ENCODE measurements around the gene SPINDOC.

DNA sequence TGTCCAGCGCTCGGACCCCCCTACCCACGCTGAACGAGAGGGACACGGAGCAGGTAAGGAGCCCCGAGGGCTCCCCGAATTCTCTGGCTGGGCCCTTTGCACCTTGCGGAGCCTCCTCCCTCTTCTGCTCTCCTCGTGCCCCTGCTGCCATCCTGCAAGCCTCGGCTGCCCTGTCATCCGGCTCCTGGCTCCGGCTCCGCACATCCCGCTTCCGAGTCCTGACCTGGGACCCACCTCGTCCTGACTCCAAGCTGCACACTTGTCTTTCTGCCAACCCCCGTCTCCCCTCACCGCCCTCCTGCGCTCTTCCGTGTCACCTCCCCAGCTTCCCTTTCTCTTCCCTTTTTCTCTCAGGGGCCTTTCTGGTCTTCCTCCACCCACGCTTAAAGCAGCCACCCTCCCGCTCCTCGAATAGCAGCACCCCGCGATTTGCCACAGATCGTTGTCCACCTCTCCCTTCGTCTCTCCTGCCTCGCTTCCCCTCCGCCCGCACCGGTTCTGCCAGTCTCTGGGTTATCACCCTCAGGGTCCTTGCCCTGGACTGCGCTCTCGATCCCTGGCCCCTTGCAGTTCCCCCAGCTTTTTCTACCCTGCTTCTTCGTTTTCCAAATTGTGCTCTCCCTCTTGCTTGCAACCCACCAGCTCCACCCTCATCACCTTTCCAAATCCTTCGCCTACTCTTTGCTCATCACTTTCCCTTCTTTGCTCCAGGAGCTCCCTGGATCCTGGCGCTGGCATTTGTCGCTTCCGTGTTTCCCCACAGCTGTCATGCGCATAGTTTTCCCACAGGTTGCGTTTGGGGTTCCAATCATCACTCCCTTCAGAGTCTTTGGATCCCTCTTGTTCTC, 26.5 kb downstream of the SPINDOC start:
- TF ChIP-seq EZH2 (IDR thresholded peaks at IDR 0.05; ENCODE audit: insufficient read depth, poor library complexity, severe bottlenecking), result no peak
- no peak for TF ChIP-seq EZH2phosphoT487 (IDR thresholded peaks at IDR 0.05; ENCODE audit: insufficient read depth, low read depth)
